HG03432 (cell line): ENCODE results near the gene PPP1R12B.
"Not testable (repeated sequence)": the region's sequence is repeated elsewhere in the genome, so short reads cannot be mapped to it uniquely, and the experiment has no call there.

ENCODE experiments used
- ATAC-seq: cut with Tn5 transposase; IDR thresholded peaks from one replicate; pipeline ENCODE4 v1.9.1; 2021; ENCODE audit warnings: mild to moderate bottlenecking, moderate library complexity; ENCODE audit not compliant: unreplicated experiment

PPP1R12B gene

DNA sequence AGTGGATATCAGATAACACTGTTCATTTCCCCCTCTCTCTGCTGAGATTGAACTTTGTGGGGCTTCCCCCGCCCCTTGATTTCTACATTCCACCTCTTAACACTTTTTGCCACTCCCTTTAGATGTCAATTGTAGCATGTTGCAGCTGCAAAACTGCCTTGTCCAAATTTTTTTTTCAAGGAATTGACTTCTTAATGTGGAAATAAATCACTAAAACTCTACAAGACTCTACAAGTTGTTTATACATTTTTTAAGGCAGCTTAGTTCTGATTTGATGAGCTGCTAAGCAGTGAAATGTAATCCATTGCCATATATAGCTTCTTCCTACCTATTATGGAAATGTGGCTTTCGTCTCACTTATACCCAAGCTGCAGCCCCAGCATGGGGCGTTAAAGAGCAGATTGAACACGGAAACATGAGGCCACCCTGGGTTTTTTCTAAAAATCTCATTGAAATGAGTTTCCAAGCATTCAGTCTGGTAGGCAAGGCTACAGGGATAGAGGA is 229.6 kb downstream of the PPP1R12B start:
- no peak for ATAC-seq

DNA sequence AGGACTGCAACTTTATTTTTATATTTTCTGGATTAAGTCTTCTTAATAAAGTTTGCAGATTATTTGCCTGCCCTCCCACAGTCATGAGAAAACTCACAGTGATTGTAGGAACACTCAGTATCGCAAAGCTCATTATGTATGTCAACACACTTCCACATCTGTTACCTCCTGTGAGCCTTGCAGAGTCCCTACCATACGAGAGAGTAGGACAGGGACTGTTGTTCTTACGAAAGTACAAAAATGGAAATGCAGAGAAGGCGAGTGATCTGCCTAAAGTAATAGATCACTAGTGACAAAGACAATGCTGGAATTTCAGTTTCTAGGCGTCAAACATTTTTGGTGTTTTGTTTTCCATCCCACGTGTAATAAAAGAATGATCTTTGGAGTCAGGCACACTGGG is 230.1 kb downstream of the PPP1R12B start:
- ATAC-seq: no peak

- no peak for ATAC-seq
These were observed 231.3 kb downstream of the PPP1R12B start for GRCh38 chr1:202579806-202580205.

DNA sequence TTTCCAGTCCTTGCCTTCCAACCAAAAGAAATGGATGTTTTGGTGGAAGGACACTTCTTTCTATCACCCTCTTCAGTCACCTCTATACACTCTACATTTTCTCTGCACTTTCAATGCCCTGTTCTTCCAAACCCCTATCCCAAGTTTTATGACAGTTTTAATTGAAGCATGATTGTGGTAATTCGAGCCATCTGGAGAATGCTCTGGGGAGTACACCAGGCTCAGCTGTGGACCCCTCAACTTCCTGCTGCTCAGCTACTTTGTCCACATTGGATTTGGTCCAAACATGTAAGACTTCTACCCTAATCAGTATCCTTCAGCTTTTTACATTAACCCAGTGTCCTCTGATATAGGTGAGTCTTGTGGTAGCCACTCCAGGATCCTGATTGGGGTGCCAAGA is 232.1 kb downstream of the PPP1R12B start:
- ATAC-seq: no peak

DNA sequence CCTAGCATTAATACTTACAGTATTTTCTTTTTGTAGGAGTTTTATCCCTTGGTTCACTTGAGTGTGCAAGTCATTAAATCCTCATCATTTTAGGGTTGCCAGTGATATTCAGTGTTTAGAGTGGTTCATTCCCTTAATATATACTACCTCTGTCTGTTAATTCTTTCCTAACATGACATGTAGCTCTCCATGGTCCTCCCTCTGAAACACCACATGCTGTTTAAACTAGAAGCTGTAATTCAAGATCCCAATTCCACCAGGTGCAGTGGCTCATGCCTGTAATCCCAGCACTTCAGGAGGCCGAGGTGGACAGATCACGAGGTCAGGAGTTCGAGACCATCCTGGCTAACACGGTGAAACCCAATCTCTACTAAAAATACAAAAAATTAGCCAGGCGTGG is 233.9 kb downstream of the PPP1R12B start:
- not testable (repeated sequence) for ATAC-seq

DNA sequence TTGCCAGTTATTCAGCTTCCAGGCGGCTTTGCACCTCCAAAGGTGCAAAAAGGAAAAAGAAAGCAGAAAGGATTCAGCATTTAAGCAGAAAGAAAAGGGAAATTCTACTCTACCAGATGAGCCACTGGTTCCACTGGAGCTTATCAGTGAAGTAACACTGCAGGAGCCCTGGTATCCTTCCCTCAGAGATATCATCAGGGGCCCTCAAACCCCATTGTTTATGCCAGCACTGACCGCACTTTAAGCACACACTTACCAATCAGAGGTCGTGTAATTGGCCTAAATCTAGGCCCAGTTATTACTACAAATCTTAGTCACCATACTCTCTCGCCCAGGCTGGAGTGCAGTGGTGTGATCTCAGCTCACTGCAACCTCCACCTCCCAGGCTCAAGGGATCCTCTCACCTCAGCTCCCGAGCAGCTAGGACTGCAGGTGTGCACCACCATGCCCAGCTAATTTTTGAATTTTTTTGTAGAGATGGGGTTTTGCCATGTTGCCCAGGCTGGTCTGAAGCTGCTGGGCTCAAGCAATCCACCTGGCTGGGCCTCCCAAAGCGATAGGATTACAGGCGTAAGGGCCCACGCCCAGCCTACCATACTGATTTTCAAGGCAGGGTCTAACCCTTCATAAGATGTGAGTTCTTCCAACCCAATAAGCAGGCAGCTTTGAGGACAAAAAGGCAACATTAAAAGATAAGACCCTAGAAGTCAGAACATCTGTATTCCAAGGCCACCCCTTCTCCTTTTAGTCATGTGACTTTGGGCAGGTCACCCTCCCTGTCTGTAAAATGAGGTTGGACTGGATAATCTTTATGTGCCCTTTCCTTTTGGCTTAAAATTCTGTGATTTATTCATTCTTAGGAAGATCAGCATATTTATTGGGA is 236.4 kb downstream of the PPP1R12B start:
- ATAC-seq: no peak

DNA sequence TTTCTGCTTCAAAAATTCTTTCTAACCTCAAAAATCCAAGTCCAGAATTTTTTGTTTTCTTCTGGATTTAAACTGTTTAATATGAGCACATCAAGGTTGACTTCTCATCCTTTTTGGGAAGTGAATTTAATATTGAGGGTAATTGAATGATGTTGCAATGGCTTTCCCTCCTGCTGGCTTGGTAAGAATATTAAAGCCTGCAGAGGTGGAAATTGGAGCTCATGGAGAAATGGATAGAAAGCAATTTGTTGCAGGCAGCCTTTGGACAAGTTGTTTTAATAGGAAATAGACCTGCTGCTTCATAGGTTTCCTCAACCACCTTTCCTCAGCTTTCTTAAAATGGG is 237.1 kb downstream of the PPP1R12B start:
- no peak for ATAC-seq

DNA sequence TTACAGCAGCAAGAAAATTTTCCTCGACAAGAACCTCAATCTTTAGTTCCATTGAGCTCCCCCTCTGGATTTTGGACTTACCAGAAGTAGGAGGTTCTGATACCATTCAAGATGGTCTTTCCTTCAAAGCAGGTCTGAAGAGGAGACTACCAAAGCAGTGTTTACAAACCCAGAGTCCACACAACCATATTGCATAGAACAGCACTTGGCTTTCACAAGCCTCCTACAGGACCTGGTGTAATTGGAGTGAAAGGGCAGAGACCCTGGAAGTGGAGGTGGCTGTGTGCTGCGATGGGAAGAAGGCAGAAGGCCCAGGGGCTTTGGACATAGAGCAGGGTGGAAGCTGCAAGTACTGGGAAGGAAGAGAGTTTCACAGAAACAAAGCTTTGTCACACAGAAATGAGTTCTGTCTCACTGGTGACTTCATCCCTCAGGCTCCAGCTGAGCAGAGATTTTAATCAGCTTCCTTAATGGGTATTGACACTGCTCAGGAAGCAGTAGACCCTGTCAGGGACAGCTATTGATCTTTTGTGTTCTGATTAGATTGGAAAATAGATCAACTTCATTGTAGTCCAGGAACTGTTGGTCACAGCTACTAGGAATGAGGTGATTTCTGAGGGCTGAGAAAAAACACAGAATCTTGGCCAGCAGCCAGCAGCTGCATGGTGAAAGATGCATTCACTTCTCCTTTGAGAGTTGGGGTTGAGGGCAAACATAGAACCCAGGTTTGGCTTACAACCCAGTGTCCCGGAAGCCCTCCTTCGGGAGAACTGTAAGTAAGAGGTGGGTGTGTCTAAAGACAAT is 237.7 kb downstream of the PPP1R12B start:
- ATAC-seq: no peak

DNA sequence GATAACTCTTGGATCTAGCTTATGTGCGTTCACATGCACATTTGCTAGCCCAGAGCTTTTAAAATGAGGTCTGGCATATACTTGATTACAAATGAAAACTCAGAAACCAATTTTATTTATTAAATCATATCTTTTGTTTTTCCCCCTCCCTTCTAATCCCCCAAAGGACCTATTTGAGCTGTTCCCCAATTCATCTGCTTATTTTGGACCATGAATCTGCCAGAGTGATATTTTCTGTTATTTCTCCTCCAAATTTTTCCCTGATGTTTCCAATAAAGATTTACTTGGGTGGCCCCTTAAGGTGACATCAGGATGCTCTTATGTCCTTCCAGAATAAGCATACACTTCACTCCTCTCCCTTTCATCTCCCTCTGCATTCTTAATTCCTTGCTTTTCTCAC is 238.4 kb downstream of the PPP1R12B start:
- no peak for ATAC-seq

GRCh38 chr1:202587859-202588485 is 239.5 kb downstream of the PPP1R12B start:
- no peak for ATAC-seq

- ATAC-seq: no peak
These were observed 240.1 kb downstream of the PPP1R12B start for GRCh38 chr1:202588503-202589189.

GRCh38 chr1:202589190-202589930 is 240.9 kb downstream of the PPP1R12B start:
- ATAC-seq: no peak

DNA sequence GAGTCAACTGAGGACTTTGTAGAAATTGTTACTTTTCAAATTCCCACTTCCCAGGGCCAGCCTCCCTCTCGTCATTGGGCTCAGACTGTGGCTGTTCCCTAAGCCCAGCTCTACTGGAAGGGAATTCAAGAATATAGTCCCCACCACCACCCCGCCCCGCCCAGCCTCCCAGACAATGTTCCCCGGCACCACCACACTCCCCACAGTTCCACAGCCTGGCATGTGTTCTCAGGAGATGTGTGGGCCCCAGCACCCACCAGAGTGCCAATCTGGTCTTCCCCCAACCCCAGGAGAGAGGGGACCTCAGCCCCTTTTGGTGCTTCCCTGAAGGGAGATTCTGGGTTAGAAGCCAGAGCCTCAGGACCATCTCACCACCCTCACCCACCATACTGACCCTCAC is 241.6 kb downstream of the PPP1R12B start:
- no peak for ATAC-seq

- ATAC-seq: no peak
These were observed 242.5 kb downstream of the PPP1R12B start for GRCh38 chr1:202590975-202591411.

- no peak for ATAC-seq
These were observed 243.0 kb downstream of the PPP1R12B start for GRCh38 chr1:202591515-202591914.

- ATAC-seq: no peak
These were observed 243.6 kb downstream of the PPP1R12B start for GRCh38 chr1:202592146-202592545.

DNA sequence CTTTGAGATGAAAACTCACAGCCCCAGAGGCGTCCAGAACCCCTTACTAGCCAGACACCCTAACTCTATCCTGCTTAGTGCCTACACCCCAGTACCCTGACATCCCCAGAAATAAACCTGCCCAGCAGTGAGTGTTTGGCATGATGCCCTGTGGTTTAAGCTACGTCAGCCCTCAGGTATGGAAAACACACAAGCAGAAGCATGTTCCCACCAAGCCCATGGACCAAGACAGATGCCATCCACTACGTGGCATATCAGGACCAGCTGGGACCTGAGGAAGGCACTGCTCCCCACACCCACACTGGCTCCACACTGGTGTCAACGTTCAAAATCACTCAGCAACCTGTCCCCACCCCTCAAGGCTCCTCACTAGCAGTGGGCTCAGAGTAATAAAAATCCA is 245.3 kb downstream of the PPP1R12B start:
- no peak for ATAC-seq

- ATAC-seq: no peak
These were observed 248.1 kb downstream of the PPP1R12B start for GRCh38 chr1:202596638-202597037.

GRCh38 chr1:202597090-202597761 is 248.7 kb downstream of the PPP1R12B start:
- ATAC-seq: no peak
